CD1c-positive myeloid dendritic cell (primary cell): ENCODE results near the gene PI4KA.
"Not testable (repeated sequence)": the region's sequence is repeated elsewhere in the genome, so short reads cannot be mapped to it uniquely, and the experiment has no call there.

Experiments used
- DNase-seq: peaks from one replicate; pipeline ENCODE4 v3.0.0-alpha.2; 2016; ENCODE audit errors: extremely low spot score

The PI4KA gene

GRCh38 chr22:20858615-20859416 lies at the start of gene PI4KA, which contains the start of gene SNAP29:
TSS of gene PI4KA (minus strand) at chr22:20858811. CDS start at chr22:20858725, 86 bp downstream.
TSS of gene SNAP29 (plus strand) at chr22:20859007. CDS start at chr22:20859111, 104 bp downstream.
- DNase-seq = peak; percentile 99

DNA sequence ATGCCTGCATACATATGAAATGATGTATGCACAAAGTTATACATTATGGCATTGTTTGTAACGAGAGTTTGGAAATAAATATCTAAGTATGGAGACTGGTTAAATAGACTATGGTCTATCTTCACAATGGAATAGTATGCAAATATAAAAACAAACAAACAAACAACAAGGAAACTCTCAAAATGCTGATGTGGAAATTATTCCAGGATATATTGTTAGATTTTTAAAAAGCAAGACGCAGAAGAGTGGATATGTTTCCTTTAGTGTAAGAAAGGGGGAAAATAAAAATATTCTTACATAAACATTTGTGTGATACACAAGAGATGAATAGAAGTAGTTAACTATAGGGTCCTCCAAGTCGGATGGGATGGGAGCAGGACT lies 47.8 kb upstream of the PI4KA start:
- DNase-seq = no peak

DNA sequence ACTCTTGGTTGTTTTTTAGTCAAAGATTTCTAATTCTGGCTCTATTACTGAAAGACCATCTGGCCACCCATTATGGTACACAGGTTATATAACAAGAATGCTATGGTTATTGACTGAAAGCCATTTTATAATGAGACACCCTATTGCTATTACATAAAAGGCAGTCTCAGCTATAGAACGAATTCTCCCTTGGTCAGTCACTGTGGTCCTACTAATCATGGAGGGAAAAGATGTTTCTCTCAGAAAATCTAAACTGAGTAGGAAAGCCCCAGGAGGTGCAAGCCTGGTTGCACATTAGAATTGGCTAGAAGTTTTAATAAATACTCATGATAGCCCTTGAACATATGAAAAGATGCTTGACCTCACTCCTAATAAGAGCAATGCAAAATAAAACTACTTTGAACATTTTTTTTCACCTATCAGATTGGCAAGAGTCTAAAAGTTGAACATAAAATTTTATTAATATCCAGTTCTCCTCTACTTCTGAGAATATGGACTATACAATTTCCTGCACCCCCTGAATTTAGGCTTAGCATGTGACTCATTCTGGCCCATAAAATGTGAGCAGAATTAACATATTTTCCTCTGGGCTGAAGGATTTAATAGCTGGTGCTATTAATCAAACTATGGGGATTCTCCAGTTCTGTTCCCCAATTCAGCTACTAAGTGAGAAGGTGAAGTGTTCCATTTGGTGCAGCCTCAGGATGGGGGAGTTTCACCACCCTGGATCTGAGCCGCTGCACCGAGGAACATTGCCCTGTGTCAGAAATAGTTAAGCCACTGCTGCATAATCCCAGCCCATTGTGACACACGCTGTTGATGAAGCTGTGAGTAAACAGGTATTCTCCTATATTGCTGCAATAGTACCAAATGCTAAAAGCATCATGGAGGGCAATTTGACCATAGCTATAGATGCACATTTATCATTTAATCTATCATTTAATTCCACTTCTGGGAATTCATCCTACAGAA lies 47.1 kb upstream of the PI4KA start:
- no peak for DNase-seq

DNA sequence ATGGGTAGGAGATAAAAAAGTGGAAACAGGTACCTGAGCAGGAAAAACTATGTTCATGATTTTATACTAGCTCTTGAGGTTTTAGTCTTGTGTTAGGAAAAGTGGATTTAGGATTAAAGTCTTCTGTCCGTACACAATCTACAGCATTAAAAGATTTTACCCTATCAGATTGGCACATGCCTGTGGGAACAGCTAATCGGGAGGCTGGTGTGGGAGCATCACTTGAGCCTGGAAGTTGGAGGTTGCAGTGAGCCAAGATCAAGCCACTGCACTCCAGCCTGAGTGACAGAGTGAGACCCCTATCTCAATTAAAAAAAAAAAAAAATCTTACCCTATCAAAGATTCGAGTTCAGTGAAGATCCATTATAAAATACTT lies 46.4 kb upstream of the PI4KA start:
- no peak for DNase-seq

DNA sequence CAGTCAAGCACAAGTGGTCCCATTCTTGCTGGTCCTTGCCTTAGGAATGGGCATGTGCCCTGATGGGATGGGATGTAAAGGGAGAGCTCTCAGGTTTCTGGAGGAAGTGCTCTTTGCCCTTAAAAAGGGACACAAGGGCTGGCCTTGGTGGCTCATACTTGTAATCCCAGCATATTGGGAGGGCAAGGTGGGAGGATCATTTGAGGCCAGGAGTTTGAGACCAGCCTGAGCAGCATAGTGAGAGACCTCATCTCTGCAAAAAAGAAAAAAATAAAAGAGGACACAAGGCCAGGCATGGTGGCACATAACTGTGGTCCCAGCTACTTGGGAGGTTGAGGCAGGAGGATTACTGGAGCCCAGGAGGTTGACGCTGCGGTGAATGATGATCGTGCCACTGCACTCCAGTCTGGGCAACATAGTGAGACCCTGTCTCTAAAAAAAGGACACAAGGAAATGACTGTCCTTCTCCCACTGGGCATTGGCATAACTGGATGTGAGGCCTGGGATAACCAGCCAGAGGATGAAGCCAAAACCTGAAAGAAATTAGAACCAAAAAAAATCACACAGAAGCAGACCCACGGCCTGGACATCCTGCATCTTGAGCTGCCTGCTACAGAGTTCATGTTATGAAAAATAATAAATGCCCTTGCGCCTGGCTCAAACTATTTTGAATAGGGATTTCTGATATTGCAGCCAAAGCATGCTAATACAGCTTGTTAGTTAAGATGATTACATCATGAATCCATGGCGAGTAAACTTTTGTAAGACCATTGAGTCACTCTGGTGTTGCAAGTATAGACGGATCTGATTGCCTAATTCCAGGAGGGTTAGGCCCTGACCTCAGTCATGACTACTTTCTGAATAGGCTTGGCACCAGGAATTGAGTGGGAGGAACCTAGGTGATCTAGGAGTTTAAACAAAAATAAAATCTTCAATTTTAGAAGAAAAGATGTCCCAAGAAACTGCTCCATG lies 45.7 kb upstream of the PI4KA start:
- peak; percentile 89 for DNase-seq

GRCh38 chr22:20903093-20903492 lies 44.5 kb upstream of the PI4KA start:
- no peak for DNase-seq

DNA sequence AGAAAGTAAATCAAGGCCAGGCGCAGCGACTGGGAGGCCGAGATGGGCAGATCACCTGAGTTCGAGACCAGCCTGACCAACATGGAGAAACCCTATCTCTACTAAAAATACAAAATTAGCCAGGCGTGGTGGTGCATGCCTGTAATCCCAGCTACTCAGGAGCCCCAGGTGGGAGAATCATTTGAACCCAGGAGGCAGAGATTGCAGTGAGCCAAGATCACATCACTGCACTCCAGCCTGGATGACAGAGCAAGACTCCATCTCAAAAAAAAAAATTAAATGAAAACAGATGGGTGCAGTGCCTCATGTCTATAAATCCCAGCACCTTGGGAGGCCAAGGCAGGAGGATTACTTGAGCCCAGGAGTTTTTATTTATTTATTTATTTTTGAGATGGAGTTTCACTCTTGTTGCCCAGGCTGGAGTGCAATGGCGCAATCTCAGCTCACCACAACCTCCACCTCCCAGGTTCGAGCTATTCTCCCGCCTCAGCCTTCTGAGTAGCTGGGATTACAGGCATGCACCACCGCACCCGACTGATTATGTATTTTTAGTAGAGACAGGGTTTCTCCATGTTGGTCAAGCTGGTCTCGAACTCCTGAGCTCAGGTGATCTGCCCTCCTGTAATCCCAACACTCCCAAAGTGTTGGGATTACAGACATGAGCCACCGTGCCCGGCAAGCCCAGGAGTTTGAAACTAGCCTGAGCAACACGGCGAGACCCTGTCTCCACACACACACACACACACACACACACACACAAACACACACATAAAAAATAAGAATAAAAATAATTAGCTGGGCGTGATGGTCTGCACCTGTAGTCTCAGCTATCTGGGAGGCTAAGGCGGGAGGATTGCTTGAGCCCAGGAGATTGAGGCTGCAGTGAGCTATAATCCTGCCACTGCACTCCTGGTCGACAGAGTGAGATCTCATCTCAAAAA lies 42.8 kb upstream of the PI4KA start:
- DNase-seq = not testable (repeated sequence)

DNA sequence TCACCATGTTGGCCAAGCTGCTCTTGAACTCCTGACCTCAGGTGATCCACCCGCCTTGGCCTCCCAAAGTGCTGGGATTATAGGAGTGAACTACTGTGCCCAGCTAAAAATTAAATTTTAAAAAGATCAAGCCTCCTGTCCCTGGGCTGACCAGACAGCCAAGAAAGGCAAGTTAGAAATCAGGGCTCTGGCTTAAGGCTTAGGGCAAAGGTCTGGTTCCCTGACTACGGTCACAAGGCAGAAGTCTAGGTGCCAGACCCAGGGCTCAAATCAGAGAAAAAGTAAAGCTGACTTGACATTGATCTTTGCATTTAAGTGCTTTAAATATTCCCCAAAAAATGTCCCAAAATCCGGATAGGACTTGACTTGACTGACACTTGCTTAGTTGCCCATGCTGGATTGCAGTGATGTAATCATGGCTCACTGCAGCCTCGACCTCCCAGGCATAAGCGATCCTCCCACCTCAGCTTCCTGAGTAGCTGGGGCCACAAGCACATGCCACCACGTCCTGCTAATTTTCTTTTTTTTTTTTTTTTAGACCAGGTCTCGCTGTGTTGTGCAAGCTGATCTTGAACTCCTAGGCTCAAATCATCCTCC lies 41.3 kb upstream of the PI4KA start:
- DNase-seq = no peak

DNA sequence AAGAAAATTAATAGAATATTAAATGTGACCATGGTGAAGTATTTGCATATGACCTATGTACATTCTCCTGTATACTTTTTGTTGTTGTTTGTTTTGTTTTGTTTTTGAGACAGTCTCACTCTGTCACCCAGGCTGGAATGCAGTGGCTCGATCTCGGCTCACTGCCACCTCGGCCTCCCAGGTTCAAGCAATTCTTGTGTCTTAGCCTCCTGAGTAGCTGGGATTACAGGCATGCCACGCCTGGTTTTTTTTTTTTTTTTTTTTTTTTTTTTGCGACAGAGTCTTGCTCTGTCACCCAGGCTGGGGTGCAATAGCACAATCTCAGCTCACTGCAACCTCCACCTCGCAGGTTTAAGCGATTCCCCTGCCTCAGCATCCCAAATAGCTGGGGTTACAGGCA lies 39.1 kb upstream of the PI4KA start:
- DNase-seq = not testable (repeated sequence)

DNA sequence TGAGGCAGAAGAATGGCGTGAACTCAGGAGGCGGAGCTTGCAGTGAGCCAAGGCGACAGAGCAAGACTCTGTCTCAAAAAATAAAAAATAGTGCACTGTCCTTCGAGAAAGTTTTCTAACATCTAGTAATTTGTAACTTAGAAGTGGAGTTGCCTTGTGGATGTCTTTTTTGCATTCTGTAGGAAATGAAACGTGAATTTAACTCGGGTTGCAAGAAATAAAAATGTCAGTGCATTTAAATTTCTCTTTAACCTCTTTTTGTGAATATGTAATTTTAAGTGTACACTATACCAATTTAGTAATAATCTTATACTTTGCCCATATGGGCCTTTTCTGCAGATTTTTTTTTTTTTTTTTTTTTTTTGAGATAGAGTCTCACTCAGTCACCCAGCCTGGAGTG lies 32.4 kb upstream of the PI4KA start:
- DNase-seq = no peak

- no peak for DNase-seq
Observed at GRCh38 chr22:20889904-20890540, 31.4 kb upstream of the PI4KA start.

DNA sequence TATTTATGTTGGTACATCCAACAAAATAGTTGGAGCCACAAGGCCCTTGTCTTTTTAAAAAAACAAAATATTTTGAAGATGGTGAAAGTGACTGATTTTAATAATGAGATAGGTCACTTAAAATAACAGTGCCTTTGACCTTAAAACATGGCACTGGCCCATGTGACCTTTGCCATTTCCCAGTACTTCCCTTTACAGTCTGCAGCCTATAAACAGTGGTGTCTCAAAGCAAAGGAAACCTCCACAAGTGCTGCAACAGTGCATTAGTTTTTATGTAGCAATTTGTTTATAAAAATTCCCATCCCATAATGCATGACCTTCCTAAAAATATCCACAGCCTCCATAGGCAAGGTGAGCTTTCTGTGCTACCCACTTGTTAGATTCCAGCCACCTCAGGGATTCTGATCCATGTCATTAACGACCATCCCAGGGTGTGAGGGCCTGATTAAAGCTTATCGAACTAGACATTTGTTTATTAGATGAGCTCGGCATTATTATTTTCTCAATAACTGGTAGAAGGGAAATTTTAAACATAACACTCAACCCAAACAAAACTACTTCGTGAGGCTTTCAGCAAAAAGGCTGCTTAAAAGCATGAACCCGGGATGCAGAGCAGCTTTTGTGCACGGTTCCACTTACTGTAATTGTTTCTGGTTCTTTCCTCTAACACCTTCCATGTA lies 30.6 kb upstream of the PI4KA start:
- DNase-seq = peak; percentile 52

DNA sequence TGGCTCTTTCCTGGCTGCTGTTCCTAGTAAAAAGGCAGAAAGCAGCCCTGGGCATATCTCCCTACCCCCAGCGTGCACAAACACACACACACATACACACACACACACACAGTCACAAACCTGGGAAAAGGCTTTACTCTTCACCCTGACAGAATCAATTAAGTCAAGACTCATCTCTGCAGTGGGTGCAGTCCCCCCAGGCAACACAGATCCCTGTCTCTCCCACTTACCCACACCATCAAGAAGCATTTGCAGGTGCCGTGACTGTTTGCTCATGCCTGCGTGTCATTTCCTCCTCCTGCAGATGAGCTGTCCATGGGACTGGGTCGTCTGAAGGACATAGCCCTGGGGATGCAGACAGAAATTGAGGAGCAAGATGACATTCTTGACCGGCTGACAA lies 28.8 kb upstream of the PI4KA start:
- DNase-seq = no peak

DNA sequence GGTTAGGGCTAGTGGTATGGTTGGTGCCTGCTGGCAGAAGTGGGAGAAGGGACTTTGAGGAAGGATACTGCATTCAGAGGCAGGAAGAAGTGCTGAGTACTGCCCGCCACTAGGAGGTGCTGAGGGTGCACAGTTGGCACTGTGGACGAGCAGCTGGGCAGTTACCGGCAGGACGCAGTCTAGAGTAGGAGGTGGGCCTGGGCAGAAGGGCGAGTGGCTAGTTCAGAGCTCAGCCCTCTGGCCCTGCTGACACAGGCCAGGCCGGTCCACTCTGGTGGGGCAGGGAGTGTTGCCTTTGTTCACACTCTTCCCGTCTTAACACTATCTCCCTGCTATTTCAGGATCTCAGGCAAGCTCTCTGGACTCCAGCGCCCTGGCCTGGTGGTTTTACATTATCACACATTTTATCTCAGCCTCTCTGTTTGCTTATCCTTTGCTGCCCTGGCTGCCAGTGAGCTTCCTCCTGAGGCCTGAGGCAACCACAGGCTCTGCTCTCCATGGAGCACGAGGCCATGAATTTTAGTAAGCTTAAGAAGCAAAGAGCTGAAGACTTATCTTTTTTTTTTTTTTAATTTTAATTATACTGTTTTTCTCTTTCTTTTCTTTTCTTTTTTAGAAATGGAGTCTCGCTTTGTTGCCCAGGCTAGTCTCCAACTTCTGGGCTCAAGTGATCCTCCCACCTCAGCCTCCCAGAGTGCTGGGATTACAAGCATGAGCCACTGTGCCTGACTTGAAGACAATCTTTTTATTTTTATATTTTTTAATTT lies 27.1 kb upstream of the PI4KA start:
- DNase-seq = peak; percentile 82

DNA sequence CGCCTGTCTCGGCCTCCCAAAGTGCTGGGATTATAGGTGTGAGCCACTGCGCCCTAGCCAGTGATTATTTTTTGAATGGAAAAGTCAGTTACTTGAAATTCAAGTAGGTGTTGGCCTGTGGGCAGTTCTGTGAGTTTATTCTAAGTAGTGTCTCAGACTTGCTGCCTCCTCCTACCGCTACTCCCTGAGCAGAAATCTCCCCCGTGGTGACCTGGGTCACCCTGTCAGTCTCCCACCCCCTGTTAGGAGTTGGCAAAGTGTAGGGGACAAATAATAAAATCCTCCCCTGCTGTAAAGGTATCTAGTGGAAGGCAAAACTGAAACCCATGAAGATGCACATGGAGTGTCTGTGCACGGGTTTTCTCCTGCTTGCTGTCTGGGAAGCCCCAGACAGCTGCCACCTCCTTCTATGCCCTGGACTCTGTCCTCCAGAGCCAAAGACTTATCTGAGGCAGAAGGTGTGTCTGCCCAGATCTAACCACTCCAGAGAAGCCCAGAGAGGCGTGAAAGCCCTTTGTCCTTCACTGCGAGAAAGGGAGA lies 26.5 kb upstream of the PI4KA start:
- DNase-seq = no peak

DNA sequence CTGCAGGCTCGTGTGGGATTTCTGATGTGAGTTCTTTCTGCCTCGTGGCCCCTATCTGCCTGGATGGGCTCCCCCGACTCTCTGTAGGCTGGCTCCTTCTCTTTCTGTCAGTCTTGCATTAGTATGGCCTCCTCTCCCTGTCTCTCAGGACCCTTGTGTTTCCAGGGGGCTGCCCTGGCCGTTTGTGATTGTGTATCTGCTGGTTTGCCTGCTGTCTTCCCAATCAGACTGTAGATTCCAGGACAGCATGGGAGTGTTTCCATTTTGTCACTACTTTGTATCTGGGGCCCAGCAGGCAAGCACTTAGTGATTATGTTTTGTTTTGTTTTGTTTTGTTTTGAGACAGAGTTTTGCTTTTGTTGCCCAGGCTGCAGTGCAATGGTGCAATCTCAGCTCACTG lies 25.8 kb upstream of the PI4KA start:
- no peak for DNase-seq

DNA sequence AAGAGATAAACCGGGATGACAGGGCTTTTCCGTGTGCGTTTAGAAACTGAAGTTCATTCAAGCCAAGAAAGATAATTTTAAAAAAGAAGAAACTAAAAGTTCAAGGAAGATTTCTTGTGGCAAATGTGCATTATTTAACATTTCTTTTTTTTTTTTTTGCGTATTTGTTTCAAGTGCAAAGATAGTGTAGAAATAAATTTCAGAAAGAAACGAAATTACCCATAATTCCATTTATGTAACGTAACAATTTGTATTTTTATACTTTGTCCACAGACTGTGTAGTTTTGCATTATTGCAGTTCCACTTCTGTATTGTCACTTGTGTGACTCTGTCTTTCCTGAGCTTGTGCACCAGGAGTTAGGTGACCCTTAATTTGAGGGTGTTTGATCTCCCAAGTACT lies 24.2 kb upstream of the PI4KA start:
- no peak for DNase-seq
